A172 (cell line): Measurements from ENCODE around the gene SCO1. TPM values are rescaled to one million over a fixed set of nuclear protein-coding genes. Genes with fewer than 3 reads are reported as not detected.

Experiments
- total RNA-seq: library from RNA; depleted of rRNA; stranded (reverse); fragments of >200 nt; shearing (Covaris generic); gene quantifications from 2 replicates; pipeline ENCODE4 v1.2.3, GENCODE V29; 2014; rRNA removed

The SCO1 gene
- total RNA-seq, 1 experiment from 2014 or later = 58.9 TPM

Other genes starting within 250 kb of the SCO1 start
- not detected in 2 replicates for gene MYH4, start 228.0 kb downstream of the SCO1 start, total RNA-seq
- gene MYH1, start 179.0 kb downstream of the SCO1 start, total RNA-seq = not detected in 2 replicates
- gene MYH2, start 147.9 kb downstream of the SCO1 start, total RNA-seq = 0.12 and 0.17 TPM in 2 replicates
- gene MYH3, start 40.2 kb downstream of the SCO1 start, total RNA-seq = 3.9 and 5.6 TPM in 2 replicates
- 8.4 and 11.1 TPM in 2 replicates for gene ADPRM, start 61 bp upstream of the SCO1 start, total RNA-seq
- gene TMEM220, start 32.5 kb upstream of the SCO1 start, total RNA-seq = 0.12 and 0.26 TPM in 2 replicates
- not detected in 2 replicates for gene TMEM238L, start 106.6 kb upstream of the SCO1 start, total RNA-seq
- gene PIRT, start 140.6 kb upstream of the SCO1 start, total RNA-seq = not detected in 2 replicates